IMR-90 (cell line): ENCODE measurements around the gene BUD23. TPM values are rescaled to one million over a fixed set of nuclear protein-coding genes. Genes with fewer than 3 reads are reported as not detected.

Experiments used
- ATAC-seq: fragments of 200-7000 bp; cut with Tn5 transposase; 2 replicates; pipeline ENCODE4 v1.9.1; 2020; ENCODE audit warnings: low read depth, mild to moderate bottlenecking, moderate library complexity
- BruUV-seq: library from RNA; stranded (reverse); fragments of 400-500 nt; replicated peaks from 2 replicates; lab custom pipeline; 2021; lab: Mats Ljungman, UMichigan
- CTCF ChIA-PET: fragments of 300-600 bp; formaldehyde crosslinking; extraction: SDS; loops from one replicate; lab custom pipeline; 2021; ENCODE audit warnings: antibody characterized with exemption; lab: Yijun Ruan, JAX
- POLR2A ChIA-PET: fragments of 300-600 bp; sonication (Branson Sonifier 250); formaldehyde crosslinking; loops from one replicate; lab custom pipeline; 2022; ENCODE audit warnings: antibody characterized with exemption; ENCODE audit not compliant: unreplicated experiment; lab: Charles Lee
- DNase-seq: peaks from one replicate; pipeline ENCODE4 v3.0.0; 2013
- H2AFZ ChIP-seq: replicated peaks from 2 replicates; pipeline ENCODE3; 2013; ENCODE audit warnings: low read length, mild to moderate bottlenecking; ENCODE audit not compliant: poor library complexity
- H2AK5ac ChIP-seq: 2 replicates; pipeline ENCODE4 v1.6.1; 2013; ENCODE audit warnings: low read depth, low read length, inconsistent platforms
- H2AK9ac ChIP-seq: replicated peaks from 2 replicates; pipeline ENCODE3; 2013; ENCODE audit warnings: mild to moderate bottlenecking, low read depth, low read length, moderate library complexity; ENCODE audit not compliant: poor library complexity
- H2BK120ac ChIP-seq: 2 replicates; pipeline ENCODE4 v1.6.1; 2013; ENCODE audit warnings: low read depth, low read length, inconsistent platforms
- H2BK15ac ChIP-seq: 3 replicates; pipeline ENCODE4 v1.6.1; 2013; ENCODE audit warnings: low read depth, low read length, inconsistent platforms
- H2BK20ac ChIP-seq: 2 replicates; pipeline ENCODE4 v1.6.1; 2013; ENCODE audit warnings: low read depth, mild to moderate bottlenecking, inconsistent platforms, low read length, moderate library complexity
- H2BK5ac ChIP-seq: 2 replicates; pipeline ENCODE4 v1.6.1; 2013; ENCODE audit warnings: mild to moderate bottlenecking, low read depth, low read length, inconsistent platforms; ENCODE audit not compliant: poor library complexity, severe bottlenecking
- H3K14ac ChIP-seq: replicated peaks from 2 replicates; pipeline ENCODE4 v1.6.1; 2013; ENCODE audit warnings: low read depth, low read length, inconsistent platforms
- H3K18ac ChIP-seq: 2 replicates; pipeline ENCODE4 v1.6.1; 2013; ENCODE audit warnings: low read depth, low read length, control low read depth
- H3K23ac ChIP-seq: 2 replicates; pipeline ENCODE4 v1.6.1; 2013; ENCODE audit warnings: low read depth, low read length, inconsistent platforms
- H3K27ac ChIP-seq: 2 replicates; pipeline ENCODE4 v1.5.1; 2013; ENCODE audit warnings: mild to moderate bottlenecking, control low read depth, low read length; ENCODE audit not compliant: insufficient read depth
- H3K27me3 ChIP-seq: 2 replicates; pipeline ENCODE4 v1.6.1; 2013; ENCODE audit warnings: low read length; ENCODE audit not compliant: control insufficient read depth, insufficient read depth
- H3K36me3 ChIP-seq: 2 replicates; pipeline ENCODE4 v1.6.1; 2013; ENCODE audit warnings: low read length, mixed read lengths; ENCODE audit not compliant: control insufficient read depth, insufficient read depth
- H3K4ac ChIP-seq: 2 replicates; pipeline ENCODE4 v1.6.1; 2013; ENCODE audit warnings: low read depth, low read length, inconsistent platforms
- H3K4me1 ChIP-seq: 2 replicates; pipeline ENCODE4 v1.6.1; 2013; ENCODE audit warnings: low read length, mixed read lengths; ENCODE audit not compliant: control insufficient read depth, insufficient read depth
- H3K4me2 ChIP-seq: 2 replicates; pipeline ENCODE4 v1.6.1; 2013; ENCODE audit warnings: low read depth, mild to moderate bottlenecking, control low read depth, low read length, moderate library complexity
- H3K4me3 ChIP-seq: 2 replicates; pipeline ENCODE4 v1.5.1; 2013; ENCODE audit warnings: low read depth, mild to moderate bottlenecking, control low read depth, low read length, moderate library complexity; ENCODE audit not compliant: insufficient read depth
- H3K56ac ChIP-seq: 2 replicates; pipeline ENCODE4 v1.6.1; 2013; ENCODE audit warnings: low read length, inconsistent platforms; ENCODE audit not compliant: insufficient read depth; ENCODE audit errors: extremely low read depth
- H3K79me1 ChIP-seq, 2 experiments: 2 replicates each; pipeline ENCODE4 v1.6.1; 2013; ENCODE audit warnings: low read length in 2 of 2, inconsistent platforms in 1 of 2, low read depth in 1 of 2
- H3K9ac ChIP-seq: 2 replicates; pipeline ENCODE4 v1.6.1; 2013; ENCODE audit warnings: low read depth, low read length, control low read depth
- H3K9me1 ChIP-seq: 2 replicates; pipeline ENCODE4 v1.6.1; 2013; ENCODE audit warnings: low read length, inconsistent platforms; ENCODE audit not compliant: insufficient read depth
- H3K9me3 ChIP-seq: 2 replicates; pipeline ENCODE4 v1.6.1; 2013; ENCODE audit warnings: low read length; ENCODE audit not compliant: control insufficient read depth, insufficient read depth
- H4K20me1 ChIP-seq: 2 replicates; pipeline ENCODE4 v1.6.1; 2013; ENCODE audit warnings: low read length, inconsistent platforms; ENCODE audit not compliant: insufficient read depth
- H4K5ac ChIP-seq: 2 replicates; pipeline ENCODE4 v1.6.1; 2013; ENCODE audit warnings: mild to moderate bottlenecking, low read depth, low read length, control low read depth
- H4K8ac ChIP-seq, 2 experiments: 2 replicates each; pipeline ENCODE4 v1.6.1; 2013; ENCODE audit warnings: low read depth in 2 of 2, low read length in 2 of 2, control low read depth in 1 of 2, inconsistent platforms in 1 of 2
- H4K91ac ChIP-seq: 2 replicates; pipeline ENCODE4 v1.6.1; 2013; ENCODE audit warnings: low read depth, low read length, inconsistent platforms; ENCODE audit not compliant: insufficient read depth
- FOS ChIP-seq: fragments of 150-350 bp; IDR thresholded peaks from 2 replicates; pipeline ENCODE4 v1.6.1; 2016; ENCODE audit warnings: low read depth, low read length
- MAFK ChIP-seq: IDR thresholded peaks from 2 replicates; pipeline ENCODE4 v1.6.1; 2012; ENCODE audit warnings: low read depth, low read length, improper control_type of control experiment
- NFE2L2 ChIP-seq: fragments of 150-350 bp; IDR thresholded peaks from 2 replicates; pipeline ENCODE4 v1.6.1; 2016; ENCODE audit warnings: low read depth, mild to moderate bottlenecking, low read length
- RCOR1 ChIP-seq: IDR thresholded peaks from 2 replicates; pipeline ENCODE4 v1.6.1; 2012; ENCODE audit warnings: mild to moderate bottlenecking, low read length, improper control_type of control experiment; ENCODE audit not compliant: insufficient replicate concordance
- RFX5 ChIP-seq: IDR thresholded peaks from 2 replicates; pipeline ENCODE4 v1.8.0; 2012; ENCODE audit warnings: low read depth, mild to moderate bottlenecking, low read length, moderate library complexity
- SMC3 ChIP-seq: fragments of 150-350 bp; IDR thresholded peaks from 2 replicates; pipeline ENCODE4 v1.6.1; 2016; ENCODE audit warnings: low read depth, mild to moderate bottlenecking, antibody characterized with exemption, low read length, moderate library complexity
- WGBS, 2 experiments: methylation state at CpG; one replicate each; pipeline versions ENCODE4 v1.1.5 to v1.1.7; 2013; ENCODE audit warnings: missing lambda C conversion rate in 2 of 2; ENCODE audit not compliant: insufficient read length in 1 of 2; ENCODE audit errors: extremely low coverage in 2 of 2; 5-methylcytosine and 5-hydroxymethylcytosine counted together
- dilution Hi-C: fragments of 300-500 bp; cut with HindIII; formaldehyde crosslinking; loops from one replicate; pipeline ENCODE4 v1.14.3; 2018; ENCODE audit warnings: low sequenced_read_pairs; ENCODE audit not compliant: unreplicated experiment
- in situ Hi-C: fragments of 300-500 bp; cut with MboI; formaldehyde crosslinking; loops from 3 replicates; pipeline ENCODE4 v1.14.3; 2019; ENCODE audit warnings: low sequenced_read_pairs, inconsistent platforms, mixed read lengths
- intact Hi-C: fragments of 100-400 bp; cut with micrococcal nuclease; formaldehyde crosslinking; loops from 2 replicates; pipeline ENCODE4 v1.10.0; 2022
- polyA plus RNA-seq, 3 experiments: library from polyadenylated mRNA; depleted of rRNA; stranded (reverse); fragments of >200 nt; gene quantifications; 2 replicates each; pipeline ENCODE4 v1.2.3, GENCODE V29; 2012; ENCODE audit warnings: low replicate concordance in 1 of 3
- total RNA-seq: library from RNA; depleted of rRNA; stranded (reverse); fragments of >200 nt; gene quantifications from 2 replicates; pipeline ENCODE4 v1.2.3, GENCODE V29; 2012
- TF ChIP-seq, protein P1 (sequence below): fragments of 150-350 bp; IDR thresholded peaks from 2 replicates; pipeline ENCODE4 v1.6.1; 2016; ENCODE audit warnings: low read depth, mild to moderate bottlenecking, low read length, moderate library complexity, borderline replicate concordance
- TF ChIP-seq, protein P2 (sequence below): fragments of 150-350 bp; IDR thresholded peaks from 2 replicates; pipeline ENCODE4 v1.6.1; 2017; ENCODE audit warnings: mild to moderate bottlenecking, antibody characterized with exemption, low read length, low read depth

Gene BUD23
- total and polyA plus RNA-seq, 2 of the 4 experiments (the other 2 are of a cell fraction) = 35.7 to 65.2 TPM

DNA sequence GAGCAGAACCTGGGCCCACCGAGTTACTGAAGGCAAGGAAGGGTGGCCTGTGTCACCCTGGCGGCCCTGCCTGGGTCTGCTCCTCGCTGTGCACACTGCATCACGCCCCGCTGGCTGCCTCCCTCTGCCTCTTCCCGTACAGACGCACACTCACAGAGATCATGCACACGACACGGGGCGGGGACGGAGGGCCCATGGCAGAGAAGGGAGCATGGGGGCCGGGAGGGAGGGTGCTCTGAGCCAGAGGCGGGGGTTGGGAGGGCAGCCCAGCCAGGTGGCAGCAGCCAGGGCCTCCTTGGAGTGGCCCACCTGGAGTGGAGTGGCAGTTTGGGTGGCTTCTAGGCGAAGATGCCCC lies 16.6 kb downstream of the BUD23 start:
- H3K79me1 ChIP-seq = peaks cover 0 to 14% of the 10 kb centered on the region in 2 experiments; a peak in 2 of 4 replicates
- dilution Hi-C loops = no loop called here
- H4K91ac ChIP-seq = no peak overlapping the region
- no peak for DNase-seq
- peaks cover 5% of the 10 kb centered on the region; the same call in 1 of the 2 replicates for H3K4me1 ChIP-seq
- H3K9me1 ChIP-seq = 0 out of 2 replicates have a peak, but pooled peaks cover 4% of the 10 kb centered on the region
- no peak overlapping the region for H4K8ac ChIP-seq
- no peak overlapping the region for H3K4me2 ChIP-seq
- H3K9ac ChIP-seq = no peak overlapping the region
- H4K5ac ChIP-seq = no peak overlapping the region
- H2AFZ ChIP-seq = no peak overlapping the region
- peaks cover 68% of the 10 kb centered on the region for H3K36me3 ChIP-seq
- H2BK15ac ChIP-seq = no peak overlapping the region
- no peak overlapping the region for H3K27ac ChIP-seq
- no peak overlapping the region for H2BK5ac ChIP-seq
- POLR2A ChIA-PET = no interaction called here
- no peak overlapping the region for H2AK5ac ChIP-seq
- TF ChIP-seq, protein P1, sequence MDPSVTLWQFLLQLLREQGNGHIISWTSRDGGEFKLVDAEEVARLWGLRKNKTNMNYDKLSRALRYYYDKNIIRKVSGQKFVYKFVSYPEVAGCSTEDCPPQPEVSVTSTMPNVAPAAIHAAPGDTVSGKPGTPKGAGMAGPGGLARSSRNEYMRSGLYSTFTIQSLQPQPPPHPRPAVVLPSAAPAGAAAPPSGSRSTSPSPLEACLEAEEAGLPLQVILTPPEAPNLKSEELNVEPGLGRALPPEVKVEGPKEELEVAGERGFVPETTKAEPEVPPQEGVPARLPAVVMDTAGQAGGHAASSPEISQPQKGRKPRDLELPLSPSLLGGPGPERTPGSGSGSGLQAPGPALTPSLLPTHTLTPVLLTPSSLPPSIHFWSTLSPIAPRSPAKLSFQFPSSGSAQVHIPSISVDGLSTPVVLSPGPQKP = no peak
- TF ChIP-seq FOS (no peak), MAFK (no peak), RCOR1 (no peak), RFX5 (no peak), SMC3 (no peak), NFE2L2 (no peak)
- TF ChIP-seq, protein P2, sequence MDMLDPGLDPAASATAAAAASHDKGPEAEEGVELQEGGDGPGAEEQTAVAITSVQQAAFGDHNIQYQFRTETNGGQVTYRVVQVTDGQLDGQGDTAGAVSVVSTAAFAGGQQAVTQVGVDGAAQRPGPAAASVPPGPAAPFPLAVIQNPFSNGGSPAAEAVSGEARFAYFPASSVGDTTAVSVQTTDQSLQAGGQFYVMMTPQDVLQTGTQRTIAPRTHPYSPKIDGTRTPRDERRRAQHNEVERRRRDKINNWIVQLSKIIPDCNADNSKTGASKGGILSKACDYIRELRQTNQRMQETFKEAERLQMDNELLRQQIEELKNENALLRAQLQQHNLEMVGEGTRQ = no peak
- ATAC-seq = no peak
- H3K14ac ChIP-seq = no peak overlapping the region
- no peak overlapping the region for H3K4ac ChIP-seq
- 100% methylated on average over 1 of the region's 14 CpGs; no CpG with 5 or more reads in 1 of the 2 experiments for whole genome bisulfite sequencing, 2 experiments
- no TSS peak for BruUV-seq
- H2BK20ac ChIP-seq = no peak overlapping the region
- H3K4me3 ChIP-seq = no peak overlapping the region
- H2BK120ac ChIP-seq = no peak overlapping the region
- no peak overlapping the region for H3K23ac ChIP-seq
- H3K18ac ChIP-seq = no peak overlapping the region
- in situ Hi-C loops = no loop called here
- no peaks in the 10 kb centered on the region for H3K27me3 ChIP-seq
- H3K9me3 ChIP-seq = no peaks in the 10 kb centered on the region
- CTCF ChIA-PET = no interaction called here
- intact Hi-C loops = no loop called here
- peaks cover 24% of the 10 kb centered on the region for H4K20me1 ChIP-seq
- no peak overlapping the region for H3K56ac ChIP-seq
- H2AK9ac ChIP-seq = no peak overlapping the region
